ENCODE data around the gene LARP7.

LARP7 gene

GRCh38 chr4:112647785-112648184 is 10.8 kb downstream of the LARP7 start:
- no peaks in the 10 kb centered on the region for H3K4me1 ChIP-seq
- no peak for DNase-seq
- peaks cover 49% of the 10 kb centered on the region for H3K36me3 ChIP-seq
- no peaks in the 10 kb centered on the region for H3K9me3 ChIP-seq
- H3K27me3 ChIP-seq, result no peaks in the 10 kb centered on the region
- no peak overlapping the region for H3K4me3 ChIP-seq (ENCODE audit: low read depth, low read length)
- no peak for TF ChIP-seq CTCF (IDR thresholded peaks at IDR 0.05; ENCODE audit: low read depth, low read length)

- Histone ChIP-seq H3K27me3 (no peaks in the 10 kb centered on the region), H3K4me1 (no peaks in the 10 kb centered on the region), H3K4me3 (ENCODE audit: low read depth, low read length) (no peak overlapping the region), H3K36me3 (peaks cover 55% of the 10 kb centered on the region), H3K9me3 (no peaks in the 10 kb centered on the region)
- no peak for TF ChIP-seq CTCF (IDR thresholded peaks at IDR 0.05; ENCODE audit: low read depth, low read length)
- DNase-seq, result no peak
Observed at GRCh38 chr4:112648263-112649054, 11.5 kb downstream of the LARP7 start.

- DNase-seq, result no peak
- H3K4me3 ChIP-seq (ENCODE audit: low read depth, low read length), result no peak overlapping the region
- H3K36me3 ChIP-seq, result peaks cover 61% of the 10 kb centered on the region
- no peak for TF ChIP-seq CTCF (IDR thresholded peaks at IDR 0.05; ENCODE audit: low read depth, low read length)
- no peaks in the 10 kb centered on the region for H3K9me3 ChIP-seq
- H3K27me3 ChIP-seq, result no peaks in the 10 kb centered on the region
- no peaks in the 10 kb centered on the region for H3K4me1 ChIP-seq
Observed at GRCh38 chr4:112649055-112649408, 12.1 kb downstream of the LARP7 start.

- DNase-seq, result no peak
- H3K9me3 ChIP-seq, result no peaks in the 10 kb centered on the region
- no peak for TF ChIP-seq CTCF (IDR thresholded peaks at IDR 0.05; ENCODE audit: low read depth, low read length)
- H3K4me1 ChIP-seq, result no peaks in the 10 kb centered on the region
- no peaks in the 10 kb centered on the region for H3K27me3 ChIP-seq
- H3K36me3 ChIP-seq, result peaks cover 64% of the 10 kb centered on the region
- H3K4me3 ChIP-seq (ENCODE audit: low read depth, low read length), result no peak overlapping the region
Observed at GRCh38 chr4:112650332-112650731, 13.4 kb downstream of the LARP7 start.

GRCh38 chr4:112651641-112652040 is 14.7 kb downstream of the LARP7 start:
- H3K4me1 ChIP-seq, result no peaks in the 10 kb centered on the region
- H3K36me3 ChIP-seq, result peaks cover 67% of the 10 kb centered on the region
- H3K27me3 ChIP-seq, result no peaks in the 10 kb centered on the region
- H3K4me3 ChIP-seq (ENCODE audit: low read depth, low read length), result no peak overlapping the region
- no peak for TF ChIP-seq CTCF (IDR thresholded peaks at IDR 0.05; ENCODE audit: low read depth, low read length)
- DNase-seq, result no peak
- no peaks in the 10 kb centered on the region for H3K9me3 ChIP-seq

- DNase-seq, result no peak
- no peaks in the 10 kb centered on the region for H3K9me3 ChIP-seq
- no peaks in the 10 kb centered on the region for H3K4me1 ChIP-seq
- no peak overlapping the region for H3K4me3 ChIP-seq (ENCODE audit: low read depth, low read length)
- no peak for TF ChIP-seq CTCF (IDR thresholded peaks at IDR 0.05; ENCODE audit: low read depth, low read length)
- H3K27me3 ChIP-seq, result no peaks in the 10 kb centered on the region
- peaks cover 67% of the 10 kb centered on the region for H3K36me3 ChIP-seq
Observed at GRCh38 chr4:112652216-112652615, 15.3 kb downstream of the LARP7 start.

All from BE2C (cell line).